HS-5 (cell line): ENCODE measurements around the gene SELE.
A peak's percentile ranks its signal among the peaks of the same experiment; 100 is the strongest.

Experiments
- DNase-seq: peaks from one replicate; pipeline ENCODE4 v3.0.0-alpha.2; 2012; ENCODE audit warnings: low read depth

The SELE gene

GRCh38 chr1:169681140-169681539 lies 52.7 kb downstream of the SELE start:
- no peak for DNase-seq

- no peak for DNase-seq
Observed at GRCh38 chr1:169680377-169681019, 53.4 kb downstream of the SELE start.

- DNase-seq = no peak
Observed at GRCh38 chr1:169679692-169680091, 54.2 kb downstream of the SELE start.

GRCh38 chr1:169676001-169676400 lies 57.9 kb downstream of the SELE start:
- peak; percentile 90 for DNase-seq
